NCI-H2107 (cell line): ENCODE results near the gene CDT1.
"Not testable (repeated sequence)": the region's sequence is repeated elsewhere in the genome, so short reads cannot be mapped to it uniquely, and the experiment has no call there.

Experiments used
- DNase-seq: peaks from one replicate; lab custom pipeline; 2025; lab: John Stamatoyannopoulos, UW

The CDT1 gene

GRCh38 chr16:88782454-88783390 is 20.9 kb upstream of the CDT1 start:
- DNase-seq = no peak

GRCh38 chr16:88783391-88784073 is 20.1 kb upstream of the CDT1 start:
- DNase-seq = no peak

GRCh38 chr16:88784074-88784855 is 19.3 kb upstream of the CDT1 start:
- no peak for DNase-seq

- no peak for DNase-seq
Measured at GRCh38 chr16:88784856-88785105, 18.8 kb upstream of the CDT1 start.

DNA sequence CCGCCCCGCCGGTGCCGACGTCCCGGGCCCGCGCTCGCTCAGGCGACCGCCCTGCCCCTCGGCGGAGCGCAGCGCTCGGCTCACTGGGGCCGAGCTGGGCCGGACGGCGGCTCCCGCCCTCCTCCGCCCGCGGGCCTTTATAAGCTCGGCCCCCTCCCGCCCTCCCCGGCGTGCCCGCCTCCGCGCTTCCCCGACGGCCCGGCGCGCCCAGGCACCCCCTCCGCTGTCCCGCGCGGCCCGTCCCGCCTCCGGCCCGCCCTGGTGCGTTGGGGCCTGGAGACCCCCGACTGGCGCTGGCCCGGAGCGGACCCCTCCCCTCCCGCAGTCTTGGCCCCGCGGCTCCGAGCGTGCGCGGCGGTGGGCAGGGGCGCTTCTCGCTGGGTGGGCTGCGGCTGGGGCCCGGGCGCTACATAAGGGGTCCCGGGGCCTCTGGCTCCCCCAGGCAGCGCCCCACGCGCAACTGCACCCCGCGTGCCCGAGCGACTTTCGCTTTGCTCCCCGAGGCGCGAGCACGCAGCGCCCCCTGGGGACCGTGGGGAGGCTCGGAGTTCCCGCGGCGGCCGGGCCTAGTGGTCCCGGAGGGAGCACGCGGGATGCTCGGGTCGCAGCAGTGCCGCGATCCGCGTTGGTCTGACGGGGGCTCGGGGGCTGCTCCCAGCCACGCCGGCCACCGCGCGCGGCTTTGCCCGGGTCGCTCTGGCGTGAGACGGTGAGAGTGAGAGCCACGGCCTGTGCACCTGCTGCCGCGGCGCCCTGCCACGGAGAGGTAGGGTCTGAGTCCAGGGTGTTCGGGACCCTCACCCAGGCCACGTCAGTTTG is 18.3 kb upstream of the CDT1 start, which contains the start of gene PIEZO1:
Gene PIEZO1 (minus strand): TSS at position 115 of the 819 bp plus-strand sequence. CDS start 256 bp downstream, outside the sequence.
- no peak for DNase-seq

GRCh38 chr16:88787579-88788314 is 15.8 kb upstream of the CDT1 start:
- DNase-seq = no peak

- not testable (repeated sequence) for DNase-seq
Measured at GRCh38 chr16:88788749-88789148, 14.8 kb upstream of the CDT1 start.

DNA sequence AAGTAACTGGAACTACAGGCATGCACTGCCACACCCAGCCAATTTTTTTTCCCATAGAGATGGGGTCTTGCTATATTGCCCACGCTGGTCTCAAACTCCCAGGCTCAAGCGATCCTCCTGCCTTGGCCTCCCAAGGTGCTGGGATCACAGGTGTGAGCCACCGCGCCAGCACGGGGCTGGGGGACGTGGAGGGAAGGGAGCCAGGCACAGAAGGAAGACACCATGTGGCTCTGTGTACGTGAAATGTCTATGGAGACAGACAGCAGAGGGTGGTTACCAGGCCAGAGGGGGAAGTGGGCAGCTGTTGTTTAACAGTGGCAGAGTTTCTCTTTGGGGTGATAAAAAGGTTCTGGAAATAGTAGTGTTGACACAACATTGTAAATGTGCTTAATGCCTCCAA is 14.0 kb upstream of the CDT1 start:
- no peak for DNase-seq

GRCh38 chr16:88790312-88791211 is 13.0 kb upstream of the CDT1 start:
- no peak for DNase-seq

DNA sequence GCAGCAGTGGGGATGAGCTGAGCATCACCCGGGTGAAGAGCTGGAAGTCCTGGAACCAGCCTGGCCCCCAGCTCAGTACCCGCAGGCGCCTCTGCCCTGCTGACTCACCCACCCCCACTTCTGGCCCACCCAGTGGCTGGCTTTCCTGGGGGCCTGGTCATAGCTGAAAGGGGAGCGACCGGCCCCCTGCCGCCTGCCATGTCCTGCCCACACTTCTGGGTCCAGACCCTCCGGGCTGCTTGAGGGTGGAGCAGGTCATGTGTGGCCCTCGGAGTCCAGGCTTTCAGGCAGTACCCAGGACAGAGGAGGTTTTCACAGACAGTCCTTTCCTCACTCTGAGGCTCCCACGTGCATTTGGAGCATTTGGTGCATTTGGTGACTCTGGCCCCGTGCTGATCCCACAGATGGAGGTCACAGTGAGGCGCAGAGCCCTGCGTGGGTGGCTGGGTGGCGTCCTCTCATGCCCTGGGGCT is 11.5 kb upstream of the CDT1 start:
- DNase-seq = no peak

- DNase-seq = no peak
Measured at GRCh38 chr16:88792668-88793250, 10.8 kb upstream of the CDT1 start.

DNA sequence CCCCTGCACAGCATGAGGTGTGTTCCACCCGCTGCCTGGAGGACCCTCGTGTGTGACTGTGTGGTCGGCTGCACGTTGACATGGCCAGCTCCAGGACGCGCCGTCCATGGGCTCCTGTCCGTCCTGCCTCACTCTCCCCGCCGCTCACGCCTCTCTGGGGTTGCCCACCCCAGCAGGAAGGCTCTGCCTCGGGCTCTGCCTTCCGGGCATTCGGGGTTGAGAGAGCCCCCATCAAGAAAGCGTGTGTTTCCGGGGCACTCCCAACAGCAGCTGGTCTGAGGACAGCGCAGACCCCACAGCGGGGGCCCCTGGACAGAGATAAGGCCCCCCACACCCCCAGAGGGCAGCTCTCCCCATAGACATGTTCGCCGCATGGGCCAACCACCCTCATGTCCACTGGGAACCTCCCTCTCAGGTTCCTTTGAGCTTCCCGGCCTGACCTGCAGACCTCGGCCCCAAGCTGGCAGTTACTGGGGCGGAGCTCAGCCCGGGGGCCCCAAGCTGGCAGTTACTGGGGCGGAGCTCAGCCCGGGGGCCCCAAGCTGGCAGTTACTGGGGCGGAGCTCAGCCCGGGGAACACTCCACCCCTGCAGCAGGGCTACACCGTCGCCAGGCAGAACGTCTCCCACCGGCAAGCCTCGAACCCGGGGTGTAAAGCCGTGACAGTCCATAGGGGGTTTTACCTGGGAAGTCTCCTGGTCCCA is 10.2 kb upstream of the CDT1 start:
- DNase-seq = no peak

DNA sequence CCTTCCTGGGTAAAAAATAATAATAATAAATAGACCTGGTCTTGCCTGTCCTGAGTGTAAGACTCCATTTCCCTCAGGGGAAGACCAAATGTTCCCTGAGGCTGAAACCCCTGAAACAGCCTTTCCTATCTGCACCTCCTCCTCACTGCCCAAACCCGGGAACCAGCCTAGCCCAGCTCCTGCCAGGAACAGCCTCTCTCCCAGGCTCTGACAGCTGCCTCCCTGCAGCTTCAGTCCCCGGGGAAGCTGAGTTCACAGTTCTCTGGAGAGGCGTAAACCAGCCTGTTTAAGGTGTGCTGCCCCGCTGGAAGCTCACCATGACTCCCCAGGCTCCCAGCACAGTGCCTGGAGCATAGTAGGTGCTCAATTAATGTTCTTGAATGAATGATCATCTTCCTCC is 7.3 kb upstream of the CDT1 start:
- no peak for DNase-seq

- DNase-seq = no peak
Measured at GRCh38 chr16:88798073-88798472, 5.5 kb upstream of the CDT1 start.

DNA sequence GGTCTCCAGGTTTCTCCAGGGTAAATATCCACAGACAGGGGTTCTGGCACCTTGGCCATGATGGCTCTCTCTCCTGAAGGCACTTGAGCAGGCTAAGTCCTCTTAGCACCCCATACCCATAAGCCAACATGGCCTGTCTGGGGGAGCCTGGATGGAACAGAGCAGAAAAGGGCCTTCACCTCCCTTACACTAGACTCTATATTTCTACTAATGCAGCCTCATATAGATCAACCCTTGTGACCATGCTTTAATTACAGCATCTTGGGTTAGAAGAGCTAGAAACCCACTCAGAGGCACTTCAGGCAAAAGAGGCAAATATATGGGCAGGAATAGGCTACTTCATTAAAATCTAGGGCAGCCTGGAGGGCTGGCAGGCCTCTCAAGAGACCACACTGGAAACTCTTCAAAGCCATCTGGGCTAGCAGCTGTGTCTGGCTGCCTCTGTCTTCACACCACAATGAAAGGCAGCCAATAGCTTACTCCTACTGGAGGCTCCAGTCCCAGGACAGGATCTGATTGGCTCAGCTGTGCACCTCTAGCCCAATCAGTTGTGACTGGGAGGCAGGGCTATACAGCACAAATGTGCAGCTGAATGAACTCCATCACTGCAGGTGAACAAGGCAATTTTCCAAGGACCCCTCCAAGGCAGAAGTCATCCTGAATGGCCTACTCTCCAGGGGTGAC is 4.7 kb upstream of the CDT1 start:
- no peak for DNase-seq

GRCh38 chr16:88799569-88800276 is 3.9 kb upstream of the CDT1 start:
- no peak for DNase-seq

DNA sequence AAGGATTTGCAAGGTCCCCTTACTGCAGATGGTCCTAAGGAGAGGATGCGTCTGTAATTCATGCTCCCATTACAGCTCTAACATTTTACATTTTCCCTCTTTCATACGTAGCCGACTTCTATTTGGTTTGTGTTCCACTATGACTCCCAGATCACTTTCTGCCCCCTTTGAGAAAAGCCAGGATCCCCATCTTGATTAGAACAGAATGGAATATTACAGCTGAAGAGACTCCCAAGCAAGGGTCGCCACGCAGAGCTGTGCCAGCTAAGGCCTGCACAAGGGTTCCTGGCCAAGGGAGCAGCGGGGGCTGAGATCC is 3.4 kb upstream of the CDT1 start:
- no peak for DNase-seq

- DNase-seq = no peak
Measured at GRCh38 chr16:88804173-88804551, 573 bp downstream of the CDT1 start.
